NCI-H1105 (cell line): ENCODE measurements around the gene REEP6.
"Not testable (repeated sequence)": the region's sequence is repeated elsewhere in the genome, so short reads cannot be mapped to it uniquely, and the experiment has no call there.

Source experiments
- DNase-seq: peaks from one replicate; lab custom pipeline; 2025; lab: John Stamatoyannopoulos, UW

Gene REEP6

GRCh38 chr19:1524287-1524971 is 33.4 kb downstream of the REEP6 start:
- no peak for DNase-seq

GRCh38 chr19:1524972-1525325 is 34.0 kb downstream of the REEP6 start:
- no peak for DNase-seq

- no peak for DNase-seq
Observed at GRCh38 chr19:1525343-1525742, 34.4 kb downstream of the REEP6 start.

- DNase-seq: no peak
Observed at GRCh38 chr19:1526066-1526778, 35.2 kb downstream of the REEP6 start.

- no peak for DNase-seq
Observed at GRCh38 chr19:1526979-1527649, 36.1 kb downstream of the REEP6 start.

- no peak for DNase-seq
Observed at GRCh38 chr19:1527650-1528309, 36.8 kb downstream of the REEP6 start.

GRCh38 chr19:1528596-1529429 is 37.8 kb downstream of the REEP6 start:
- DNase-seq: no peak

- DNase-seq: no peak
Observed at GRCh38 chr19:1529430-1529816, 38.4 kb downstream of the REEP6 start.

- not testable (repeated sequence) for DNase-seq
Observed at GRCh38 chr19:1530856-1531255, 39.9 kb downstream of the REEP6 start.

GRCh38 chr19:1531587-1531986 is 40.6 kb downstream of the REEP6 start:
- DNase-seq: no peak

- DNase-seq: no peak
Observed at GRCh38 chr19:1532003-1532402, 41.0 kb downstream of the REEP6 start.

GRCh38 chr19:1533510-1534150 is 42.6 kb downstream of the REEP6 start:
- no peak for DNase-seq

- no peak for DNase-seq
Observed at GRCh38 chr19:1534972-1535371, 44.0 kb downstream of the REEP6 start.

- DNase-seq: not testable (repeated sequence)
Observed at GRCh38 chr19:1535699-1536098, 44.7 kb downstream of the REEP6 start.

- no peak for DNase-seq
Observed at GRCh38 chr19:1538978-1539377, 48.0 kb downstream of the REEP6 start.

GRCh38 chr19:1539749-1540148 is 48.8 kb downstream of the REEP6 start:
- DNase-seq: not testable (repeated sequence)

- no peak for DNase-seq
Observed at GRCh38 chr19:1540365-1540925, 49.5 kb downstream of the REEP6 start.
